Measurements from ENCODE around the gene ZNF598. TPM values are rescaled to one million over a fixed set of nuclear protein-coding genes. Genes with fewer than 3 reads are reported as not detected.
A peak's percentile ranks its signal among the peaks of the same experiment; 100 is the strongest.

The ZNF598 gene
- total and polyA plus RNA-seq, 3 donors from 2014 or later = 46.3 to 94.6 (median 80.4) TPM

- H3K9me3 ChIP-seq = no peaks in the 10 kb centered on the region
- H3K27me3 ChIP-seq = no peaks in the 10 kb centered on the region
- TF ChIP-seq CTCF (IDR thresholded peaks at IDR 0.05) (no peak), POLR2A (IDR thresholded peaks at IDR 0.05) (no peak)
- intact Hi-C loops (cut with DNase I; ENCODE audit: low total_unique reads) = loop anchor here (5.0 to 10.0 kb wide), 2 partner anchors 56 to 114 kb away; no protein-coding TSS in a partner anchor
- H3K36me3 ChIP-seq (ENCODE audit: low read depth, missing control alignments) = no peaks in the 10 kb centered on the region
- peak overlapping the region in 1 of 2 donors; percentile 64 for H3K27ac ChIP-seq
- DNase-seq = no peak
- 77 to 89% methylated on average over 18 of the region's 18 CpGs for WGBS, 2 donors
- H3K4me1 ChIP-seq = peaks cover 27% of the 10 kb centered on the region
- H3K4me3 ChIP-seq = no peak overlapping the region
Measured at GRCh38 chr16:2028620-2029220, 19.1 kb upstream of the ZNF598 start.

DNA sequence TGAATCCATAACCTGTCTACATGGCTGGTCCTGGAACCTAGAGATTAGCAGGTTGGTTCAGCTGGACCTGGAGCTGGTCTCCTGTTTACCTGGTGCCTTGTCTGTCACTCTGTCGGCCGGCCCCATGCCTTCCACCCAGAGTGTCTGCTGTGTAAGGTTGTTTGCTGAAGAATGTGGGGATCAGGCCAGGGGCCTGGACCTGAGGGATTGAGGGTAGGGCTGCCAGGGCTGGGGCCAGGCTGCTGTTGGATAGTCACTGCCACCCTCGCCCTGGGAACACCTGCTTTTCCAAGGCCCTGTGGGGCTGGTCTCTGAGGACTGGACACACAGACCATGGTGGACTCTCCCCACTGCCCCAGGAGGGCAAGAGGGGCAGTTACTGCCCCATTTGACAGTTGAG, 18.5 kb upstream of the ZNF598 start:
- H3K36me3 ChIP-seq (ENCODE audit: low read depth, missing control alignments) = no peaks in the 10 kb centered on the region
- intact Hi-C loops (cut with DNase I; ENCODE audit: low total_unique reads) = loop anchor here (5.0 to 10.0 kb wide), 2 partner anchors 57 to 114 kb away; no protein-coding TSS in a partner anchor
- 73 to 92% methylated on average over 2 to 3 of the region's 3 CpGs for WGBS, 2 donors
- H3K27me3 ChIP-seq = no peaks in the 10 kb centered on the region
- H3K9me3 ChIP-seq = no peaks in the 10 kb centered on the region
- peak overlapping the region in 1 of 2 donors; percentile 64 for H3K27ac ChIP-seq
- peaks cover 25% of the 10 kb centered on the region for H3K4me1 ChIP-seq
- no peak for DNase-seq
- TF ChIP-seq POLR2A (IDR thresholded peaks at IDR 0.05) = no peak
- no peak for TF ChIP-seq CTCF (IDR thresholded peaks at IDR 0.05)
- no peak overlapping the region for H3K4me3 ChIP-seq

DNA sequence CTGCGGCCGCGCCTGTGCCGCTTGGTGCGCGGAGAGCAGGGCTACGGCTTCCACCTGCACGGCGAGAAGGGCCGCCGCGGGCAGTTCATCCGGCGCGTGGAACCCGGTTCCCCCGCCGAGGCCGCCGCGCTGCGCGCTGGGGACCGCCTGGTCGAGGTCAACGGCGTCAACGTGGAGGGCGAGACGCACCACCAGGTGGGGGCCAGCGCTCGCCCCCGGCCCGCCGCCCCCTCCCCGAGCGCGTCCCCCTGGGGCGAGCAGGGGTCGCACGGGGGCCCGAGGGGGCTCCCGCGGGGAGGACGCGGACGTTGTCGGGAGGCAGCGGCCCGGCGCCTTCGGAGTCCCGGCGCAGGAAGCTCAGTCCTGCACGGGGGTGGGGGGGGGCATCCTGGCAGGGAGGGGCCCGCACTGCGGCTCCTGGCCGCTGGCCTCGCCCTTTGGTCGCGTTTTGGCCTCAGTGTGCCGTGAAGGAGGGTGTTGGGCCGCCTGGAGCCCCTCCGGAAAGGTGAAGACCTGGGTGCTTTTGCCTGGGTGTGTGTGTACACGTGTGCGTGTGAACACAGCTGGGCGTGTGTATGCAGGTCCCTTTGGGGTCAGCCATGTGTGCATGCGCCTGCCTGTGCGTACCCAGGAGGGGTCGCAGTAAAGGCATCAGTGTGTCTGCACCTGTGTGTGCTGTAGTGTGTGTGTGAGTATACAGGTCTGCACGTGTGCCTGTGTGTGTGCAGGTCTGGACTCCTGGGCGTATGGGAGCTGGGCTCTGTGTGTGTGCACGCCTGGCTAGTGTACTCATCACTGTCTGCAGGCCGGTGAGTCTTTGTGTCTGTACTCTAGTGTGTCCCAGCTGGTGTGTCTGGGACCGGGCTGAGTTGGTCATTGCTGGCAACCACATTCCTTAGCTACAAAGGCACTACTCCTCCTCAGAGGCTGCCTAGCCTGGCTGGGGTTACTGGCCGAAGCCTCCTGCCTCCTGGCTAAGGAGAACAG, 17.7 kb upstream of the ZNF598 start:
- no peaks in the 10 kb centered on the region for H3K36me3 ChIP-seq (ENCODE audit: low read depth, missing control alignments)
- TF ChIP-seq CTCF (IDR thresholded peaks at IDR 0.05) (no peak), POLR2A (IDR thresholded peaks at IDR 0.05) (no peak)
- peak overlapping the region in 1 of 2 donors; percentile 64 for H3K27ac ChIP-seq
- intact Hi-C loops (cut with DNase I; ENCODE audit: low total_unique reads) = loop anchor here (5.0 to 10.0 kb wide), 2 partner anchors 57 to 115 kb away; no protein-coding TSS in a partner anchor
- H3K4me1 ChIP-seq = peaks cover 22% of the 10 kb centered on the region
- peak overlapping the region; percentile 62 for H3K4me3 ChIP-seq
- H3K9me3 ChIP-seq = no peaks in the 10 kb centered on the region
- 11 to 50% methylated on average over 1 to 40 of the region's 76 CpGs for WGBS, 2 donors
- H3K27me3 ChIP-seq = no peaks in the 10 kb centered on the region
- peak; percentile 28 for DNase-seq

- intact Hi-C loops (cut with DNase I; ENCODE audit: low total_unique reads) = loop anchor here (5.0 to 10.0 kb wide), 2 partner anchors 58 to 116 kb away; no protein-coding TSS in a partner anchor
Measured at GRCh38 chr16:2026461-2027023, 16.9 kb upstream of the ZNF598 start, which contains the start of gene NHERF2. Gene NHERF2 (plus strand): TSS chr16:2026902. CDS start chr16:2027006, 104 bp downstream.

More at GRCh38 chr16:2026461-2027023, 16.9 kb upstream of the ZNF598 start, which contains the start of gene NHERF2:
- Histone ChIP-seq H3K9me3 (no peaks in the 10 kb centered on the region), H3K27me3 (no peaks in the 10 kb centered on the region), H3K4me1 (peaks cover 20% of the 10 kb centered on the region), H3K4me3 (peak within 1 kb of the TSS; percentile 62), H3K27ac (peak within 1 kb of the TSS; percentile 57 to 64), H3K36me3 (ENCODE audit: low read depth, missing control alignments) (no peaks in the 10 kb centered on the region)
- WGBS, 2 donors = 17 to 60% methylated on average over 1 to 29 of the region's 59 CpGs
- peak; percentile 50 for DNase-seq
- no peak for TF ChIP-seq POLR2A (IDR thresholded peaks at IDR 0.05)
- no peak for TF ChIP-seq CTCF (IDR thresholded peaks at IDR 0.05)

Measured in testis (tissue), 3 donors.